ENCODE measurements around the gene SND1. TPM values are rescaled to one million over a fixed set of nuclear protein-coding genes. Genes with fewer than 3 reads are reported as not detected.

SND1 gene
- total RNA-seq, 4 donors from 2014 or later: 84.2 to 98.8 (median 93.4) TPM

DNA sequence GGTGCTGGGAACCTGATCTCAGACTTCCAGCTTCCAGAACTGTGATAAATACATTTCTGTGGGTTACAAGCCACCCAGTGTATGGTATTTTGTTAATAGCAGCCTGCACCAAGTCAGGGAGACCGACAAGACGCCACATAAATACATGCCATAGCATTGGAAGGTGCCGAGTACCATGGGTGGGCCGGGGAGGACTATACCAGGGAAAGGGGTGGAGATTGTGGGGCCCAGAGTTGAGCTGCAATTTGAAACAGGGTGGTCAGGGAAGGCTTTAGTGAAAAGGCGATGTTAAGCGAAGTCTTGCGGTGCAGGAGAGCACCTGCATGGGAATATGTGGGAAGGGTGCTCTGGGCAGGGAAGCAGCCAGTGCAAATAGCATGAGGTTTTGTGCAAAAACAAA is 468.1 kb downstream of the SND1 start:
- no peak for DNase-seq
- peaks cover 0 to 33% (median 0%) of the 10 kb centered on the region in 4 donors for H3K27me3 ChIP-seq
- no peak for TF ChIP-seq CTCF (IDR thresholded peaks at IDR 0.05)
- no peak for TF ChIP-seq POLR2A (IDR thresholded peaks at IDR 0.05)
- WGBS, 2 donors: 96 to 98% methylated on average over 7 of the region's 7 CpGs
- H3K27ac ChIP-seq: no peak overlapping the region
- no peaks in the 10 kb centered on the region for H3K36me3 ChIP-seq
- H3K9me3 ChIP-seq: no peaks in the 10 kb centered on the region
- peaks cover 0 to 7% (median 3%) of the 10 kb centered on the region in 3 donors for H3K4me1 ChIP-seq
- no peak overlapping the region for H3K4me3 ChIP-seq
- intact Hi-C loops (cut with DNase I): no loop called here

- H3K36me3 ChIP-seq: no peaks in the 10 kb centered on the region
- no peak for DNase-seq
- no peaks in the 10 kb centered on the region for H3K9me3 ChIP-seq
- H3K27me3 ChIP-seq: peaks cover 0 to 37% (median 0%) of the 10 kb centered on the region in 4 donors
- intact Hi-C loops (cut with DNase I): no loop called here
- peak overlapping the region in 1 of 4 donors; percentile 54 for H3K4me3 ChIP-seq
- no peaks in the 10 kb centered on the region for H3K4me1 ChIP-seq
- TF ChIP-seq POLR2A (IDR thresholded peaks at IDR 0.05) (no peak), CTCF (IDR thresholded peaks at IDR 0.05) (no peak)
- WGBS, 2 donors: 50 to 82% methylated on average over 1 to 6 of the region's 7 CpGs
- no peak overlapping the region for H3K27ac ChIP-seq
Measured at GRCh38 chr7:128120976-128121490, 469.0 kb downstream of the SND1 start.

DNA sequence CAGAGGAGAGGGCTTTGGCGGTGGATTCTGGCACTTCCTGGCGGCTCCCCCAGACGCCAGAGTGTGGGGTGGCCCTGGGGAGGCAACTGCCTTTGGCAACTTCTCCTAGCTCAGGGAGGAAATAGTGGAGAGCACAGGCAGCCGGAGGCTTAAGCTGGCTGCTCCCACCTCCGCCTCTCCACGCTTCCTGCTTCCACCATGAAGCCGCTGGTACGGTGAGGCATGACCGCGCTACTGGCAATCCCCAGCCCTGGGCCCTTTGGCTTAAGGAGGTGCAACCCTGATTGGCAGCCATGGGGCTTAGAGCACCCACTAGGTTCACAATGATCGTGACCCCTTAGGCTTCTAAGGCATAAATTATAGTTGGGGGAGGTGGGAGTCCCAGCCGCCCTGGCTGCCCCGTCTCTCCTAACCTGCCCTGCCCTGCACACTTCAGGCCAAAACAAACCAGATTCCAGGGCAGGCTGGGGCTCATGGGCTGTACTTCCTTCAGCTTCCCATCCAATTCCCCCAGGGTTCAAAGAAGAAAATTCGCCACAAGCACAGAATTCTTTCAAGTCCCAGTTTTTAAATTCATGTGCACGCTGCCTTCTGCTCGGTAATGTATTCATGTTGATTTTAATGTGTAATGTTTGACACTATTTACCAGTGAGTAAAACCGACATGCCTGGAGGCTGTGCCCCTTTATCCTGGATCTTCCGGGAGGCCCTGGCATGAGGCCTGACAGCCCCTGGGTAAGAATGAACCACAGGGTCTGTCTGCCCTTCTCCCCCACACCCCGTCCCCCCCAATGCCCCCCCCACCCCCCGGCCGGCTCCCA is 469.9 kb downstream of the SND1 start:
- Histone ChIP-seq H3K4me1 (no peaks in the 10 kb centered on the region), H3K27ac (no peak overlapping the region), H3K9me3 (no peaks in the 10 kb centered on the region), H3K36me3 (no peaks in the 10 kb centered on the region), H3K27me3 (peaks cover 0 to 41% (median 0%) of the 10 kb centered on the region in 4 donors), H3K4me3 (peak overlapping the region in 2 of 4 donors; percentile 15 to 54)
- 41 to 56% methylated on average over 14 to 15 of the region's 21 CpGs for WGBS, 2 donors
- intact Hi-C loops (cut with DNase I): no loop called here
- DNase-seq: no peak
- TF ChIP-seq CTCF (IDR thresholded peaks at IDR 0.05): no peak
- no peak for TF ChIP-seq POLR2A (IDR thresholded peaks at IDR 0.05)

- H3K4me3 ChIP-seq: peak overlapping the region in 1 of 4 donors; percentile 54
- peaks cover 0 to 45% (median 0%) of the 10 kb centered on the region in 4 donors for H3K27me3 ChIP-seq
- no peaks in the 10 kb centered on the region for H3K36me3 ChIP-seq
- no peaks in the 10 kb centered on the region for H3K9me3 ChIP-seq
- no peak for DNase-seq
- WGBS, 2 donors: 51 to 53% methylated on average over 11 to 12 of the region's 12 CpGs
- TF ChIP-seq POLR2A (IDR thresholded peaks at IDR 0.05) (no peak), CTCF (IDR thresholded peaks at IDR 0.05) (no peak)
- no peak overlapping the region for H3K27ac ChIP-seq
- H3K4me1 ChIP-seq: no peaks in the 10 kb centered on the region
- intact Hi-C loops (cut with DNase I): no loop called here
Measured at GRCh38 chr7:128122576-128123290, 470.7 kb downstream of the SND1 start.

All from esophagus squamous epithelium (tissue), 5 donors.